GM21515 (cell line): ENCODE results near the gene IRGC.
"Not testable (repeated sequence)": the region's sequence is repeated elsewhere in the genome, so short reads cannot be mapped to it uniquely, and the experiment has no call there.

Experiments used
- ATAC-seq: cut with Tn5 transposase; IDR thresholded peaks from one replicate; pipeline ENCODE4 v1.9.1; 2021; ENCODE audit not compliant: unreplicated experiment

The IRGC gene

DNA sequence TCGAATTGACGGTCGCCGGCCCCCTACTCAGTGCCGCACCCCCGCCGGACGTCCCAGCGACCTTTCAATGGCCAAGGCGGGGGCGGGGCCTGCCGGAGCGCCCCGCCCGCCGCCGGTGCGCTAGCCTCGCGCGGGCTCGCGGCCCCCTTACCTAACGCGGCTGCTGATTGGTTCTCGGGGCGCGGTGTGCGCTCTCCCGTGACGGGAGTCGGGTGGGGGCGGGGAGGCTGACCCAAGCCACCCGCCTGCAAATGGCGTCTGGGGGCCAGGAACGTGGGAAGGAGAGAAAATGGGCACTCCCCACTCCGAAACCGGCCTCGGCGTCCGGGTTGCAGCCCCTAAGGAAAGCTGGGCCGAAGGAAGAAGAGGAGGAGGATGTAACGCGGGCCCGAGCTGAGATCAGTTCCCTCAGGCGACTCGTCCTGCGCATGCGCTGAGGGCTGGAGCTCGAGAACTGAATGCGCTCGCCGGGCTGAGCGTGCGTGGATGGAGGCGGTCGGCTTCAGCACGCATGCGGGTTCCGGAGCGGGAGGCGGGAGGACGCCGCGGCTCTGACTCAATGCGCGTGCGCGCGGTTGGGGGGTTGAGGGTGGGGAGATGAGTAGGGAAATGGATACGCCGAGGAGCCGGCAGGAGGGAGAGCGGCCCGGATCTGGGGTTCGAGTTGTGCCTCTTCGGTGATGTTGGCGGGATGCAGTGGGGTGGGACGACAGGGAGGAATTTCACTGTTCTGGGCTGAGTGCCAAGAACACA, 38.8 kb downstream of the IRGC start, which contains the start of gene SMG9:
TSS of gene SMG9 (minus strand) at position 460 of the 753 bp plus-strand sequence. CDS start 4,221 bp downstream, outside the sequence.
- ATAC-seq, result peak; percentile 50

GRCh38 chr19:43755256-43755801, 39.5 kb downstream of the IRGC start:
- peak; percentile 21 for ATAC-seq

DNA sequence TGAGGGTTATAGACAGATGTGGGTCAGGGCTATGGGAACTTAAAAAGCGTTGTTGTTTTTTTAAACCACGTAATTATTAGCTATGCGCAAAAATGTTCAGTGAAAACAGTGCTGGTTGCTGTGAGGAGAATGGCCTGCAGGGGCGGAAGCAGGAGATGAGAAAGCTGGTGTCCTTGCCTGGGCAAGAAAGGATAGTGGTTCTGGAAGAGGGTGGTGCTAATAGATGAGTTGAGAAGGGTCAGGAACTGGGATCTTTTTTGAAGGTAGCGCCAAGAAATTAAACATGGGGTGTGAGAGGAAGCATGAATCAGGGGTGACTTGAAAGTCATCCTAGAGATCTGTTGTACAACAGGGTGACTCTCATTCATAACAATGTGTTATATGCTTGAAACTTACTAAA, 43.6 kb downstream of the IRGC start:
- no peak for ATAC-seq

DNA sequence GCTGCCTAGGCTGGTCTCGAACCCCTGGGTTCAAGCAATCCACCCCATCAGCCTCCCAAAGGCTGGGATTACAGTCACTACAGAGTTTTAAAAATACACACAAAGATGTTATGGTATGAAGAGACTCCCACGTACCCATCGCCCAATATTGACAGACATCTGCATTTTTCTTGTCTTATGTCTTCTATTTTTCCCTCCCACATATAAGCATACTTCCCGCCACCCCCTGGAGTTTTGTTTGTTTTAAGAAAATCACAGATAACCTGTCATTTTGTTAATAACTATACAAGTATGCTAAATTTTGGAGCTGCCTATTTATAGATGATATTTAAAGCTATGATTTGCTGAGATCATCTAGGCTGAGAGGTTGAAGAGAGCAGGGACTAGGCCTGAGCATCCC, 45.1 kb downstream of the IRGC start:
- ATAC-seq, result no peak

DNA sequence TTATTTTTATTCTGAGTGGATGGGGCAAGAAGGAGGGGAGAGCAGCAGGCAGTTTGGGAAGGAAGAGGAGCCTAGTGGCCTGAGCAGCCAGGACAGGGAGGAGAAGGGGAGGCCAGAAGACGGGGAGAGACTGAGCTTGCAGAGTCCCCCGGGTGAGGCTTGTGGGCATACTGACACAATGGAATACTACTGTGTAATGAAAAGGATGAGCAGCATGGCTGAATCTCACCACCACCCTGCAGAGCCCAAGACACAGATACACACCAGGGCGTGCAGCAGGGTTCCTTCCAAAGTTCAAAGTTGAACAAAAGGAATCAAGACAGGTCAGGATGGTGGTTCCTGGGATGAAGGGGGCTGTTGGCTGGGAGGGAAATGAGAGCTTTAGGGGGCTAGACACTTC, 46.9 kb downstream of the IRGC start:
- ATAC-seq, result no peak

- ATAC-seq, result no peak
Measured at GRCh38 chr19:43763473-43763939, 47.6 kb downstream of the IRGC start.

DNA sequence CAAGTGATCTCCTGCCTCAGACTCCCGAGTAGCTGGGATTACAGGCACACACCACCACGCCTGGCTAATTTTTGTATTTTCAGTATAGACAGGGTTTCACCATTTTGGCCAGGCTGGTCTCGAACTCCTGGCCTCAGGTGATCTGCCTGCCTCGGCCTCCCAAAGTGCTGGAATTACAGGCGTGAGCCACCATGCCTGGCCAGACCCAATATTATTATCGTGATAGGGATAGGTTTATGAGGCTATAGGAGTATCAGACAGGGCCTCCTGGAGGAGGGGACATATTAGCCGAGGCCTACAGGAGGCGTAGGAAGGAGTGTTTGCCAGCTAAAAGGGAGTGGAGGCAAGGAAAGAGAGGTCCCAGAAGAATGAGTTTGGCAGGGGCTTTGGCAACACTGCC, 48.8 kb downstream of the IRGC start:
- ATAC-seq, result not testable (repeated sequence)

GRCh38 chr19:43765109-43765876, 49.4 kb downstream of the IRGC start:
- ATAC-seq, result peak; percentile 60

- ATAC-seq, result no peak
Measured at GRCh38 chr19:43766755-43767043, 50.8 kb downstream of the IRGC start.

- ATAC-seq, result no peak
Measured at GRCh38 chr19:43767316-43767715, 51.4 kb downstream of the IRGC start.

DNA sequence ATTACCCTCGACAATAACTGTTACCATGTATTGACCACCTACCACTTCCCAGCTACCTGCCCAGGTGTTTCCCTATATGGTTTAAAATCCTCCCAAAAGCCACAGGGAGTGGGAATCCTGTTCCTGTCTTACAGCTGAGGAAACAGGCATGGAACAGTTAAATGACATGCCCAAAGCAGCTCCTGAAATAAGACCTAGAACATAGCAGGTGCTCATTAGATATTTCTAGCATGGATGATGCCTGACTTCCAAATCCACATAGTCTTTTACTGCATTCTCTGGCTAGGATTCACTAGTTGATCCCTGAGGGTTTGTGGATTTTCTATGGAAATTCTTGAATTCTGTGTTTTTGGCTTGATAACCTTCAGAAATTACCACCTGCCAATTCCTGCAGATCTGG, 51.9 kb downstream of the IRGC start:
- no peak for ATAC-seq

DNA sequence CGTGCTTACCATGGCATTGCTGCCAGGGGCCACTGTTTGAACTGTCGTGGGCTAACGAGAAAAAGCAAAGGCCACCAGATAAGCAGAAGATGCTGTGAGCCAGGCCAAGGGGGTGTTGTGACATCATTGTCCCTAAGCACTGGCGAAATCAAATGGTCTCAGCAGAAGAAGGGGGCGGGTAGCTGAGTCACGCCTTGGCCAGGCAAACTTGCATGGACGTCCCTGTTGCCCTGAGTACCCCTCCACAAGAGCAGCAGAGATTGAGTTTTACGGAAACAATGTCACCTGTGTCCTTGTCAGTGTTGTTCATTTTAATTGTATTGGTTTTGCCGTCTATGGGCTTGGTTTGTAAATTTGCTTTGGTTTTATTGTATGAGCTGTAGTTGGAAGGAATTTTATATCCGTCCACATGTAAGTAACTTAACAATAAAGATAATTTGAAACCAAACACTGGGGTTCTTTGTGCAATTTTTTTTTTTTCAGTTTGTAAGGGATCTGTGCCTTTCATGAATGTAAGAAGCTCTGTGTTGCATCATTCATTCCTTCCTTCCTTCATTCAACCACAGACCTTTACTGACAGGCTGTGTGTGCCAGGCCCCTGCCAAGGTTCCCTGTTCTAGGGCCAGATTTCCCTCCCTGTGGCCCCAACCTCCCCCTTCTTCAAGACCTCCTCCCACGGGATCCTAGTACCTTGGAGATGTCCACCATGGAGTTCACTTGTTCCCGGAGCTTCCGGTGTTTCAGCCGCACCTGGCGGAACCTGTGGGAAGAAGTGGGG, 52.6 kb downstream of the IRGC start:
- ATAC-seq, result no peak

- no peak for ATAC-seq
Measured at GRCh38 chr19:43769256-43769655, 53.4 kb downstream of the IRGC start.
